Skin epidermis (tissue), 12 donors: ENCODE results near the gene ZNF764.
A peak's percentile ranks its signal among the peaks of the same experiment; 100 is the strongest.
"Not testable (repeated sequence)": the region's sequence is repeated elsewhere in the genome, so short reads cannot be mapped to it uniquely, and the experiment has no call there.

Experiments used
- H3K27ac ChIP-seq, 21 experiments: fragments of 200-600 bp; sonication (generic) in 11 of 21; one replicate each; pipeline ENCODE4 v1.5.0; 2020; ENCODE audit warnings: mild to moderate bottlenecking in 3 of 21, inconsistent platforms in 2 of 21, moderate library complexity in 2 of 21
- H3K4me3 ChIP-seq, 7 experiments: fragments of 200-600 bp; sonication (generic) in 2 of 7; one replicate each; pipeline ENCODE4 v1.5.0; 2020; ENCODE audit warnings: inconsistent platforms in 2 of 7, mild to moderate bottlenecking in 2 of 7, moderate library complexity in 1 of 7

Gene ZNF764

DNA sequence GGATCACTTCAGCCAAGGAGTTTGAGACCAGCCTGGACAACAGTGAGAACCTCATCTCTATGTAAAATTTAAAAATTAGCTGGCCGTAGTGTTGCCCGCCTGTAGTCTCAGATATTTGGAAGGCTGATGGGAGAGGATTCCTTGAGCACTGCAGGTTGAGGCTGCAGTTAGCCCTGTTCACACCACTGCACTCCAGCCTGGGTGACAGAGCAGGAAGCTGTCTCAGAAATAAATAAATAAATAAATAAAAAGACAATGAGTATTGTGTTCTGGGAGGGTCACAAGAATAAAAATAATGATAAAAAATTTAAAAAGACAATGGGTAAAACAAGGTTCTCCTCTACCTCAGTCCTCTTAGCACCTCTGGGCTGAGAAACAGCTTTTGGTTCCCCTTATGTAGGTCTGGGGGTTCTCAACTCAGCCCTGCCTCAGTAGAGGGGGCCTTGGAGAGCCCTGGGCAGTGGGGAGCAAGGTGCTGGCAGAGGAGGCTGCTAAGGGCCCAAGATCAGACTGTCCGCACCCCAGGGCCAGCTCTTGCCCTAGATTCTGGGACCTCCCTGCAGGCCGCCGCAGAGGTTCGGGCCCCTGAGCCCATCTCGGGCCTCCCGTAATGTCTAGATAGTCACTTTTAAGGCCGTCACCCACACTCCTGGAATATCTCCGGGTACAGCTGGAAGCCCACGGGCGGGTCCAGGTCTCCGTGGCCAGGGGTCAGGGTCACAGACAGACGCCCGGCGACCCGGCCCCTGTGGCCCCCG, 3.4 kb downstream of the ZNF764 start:
- Histone ChIP-seq H3K27ac (no peak overlapping the region), H3K4me3 (no peak overlapping the region)

DNA sequence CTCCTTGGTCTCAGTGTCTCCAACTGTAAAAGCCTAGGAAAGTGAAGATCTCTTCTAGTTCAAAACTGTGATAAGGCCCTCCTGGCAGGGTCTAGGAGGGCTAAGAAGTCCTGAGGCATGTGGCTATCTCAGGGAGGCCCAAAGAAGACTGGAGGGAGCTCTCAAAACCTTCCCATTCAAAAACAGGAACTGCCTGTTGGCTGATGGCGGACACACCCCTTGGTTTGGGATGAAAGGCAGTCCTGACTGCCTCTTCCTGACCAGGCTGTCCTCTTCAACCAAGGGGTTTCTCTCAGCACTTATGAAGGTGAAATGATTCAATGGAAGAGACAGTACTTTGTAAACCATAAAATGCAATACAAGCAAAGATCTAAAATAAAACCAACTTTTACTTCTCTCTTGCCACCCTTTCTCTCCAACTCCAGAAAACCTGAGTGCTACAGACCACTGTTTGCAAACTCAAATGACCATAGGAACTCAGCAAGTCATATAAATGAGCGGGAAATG, 4.7 kb downstream of the ZNF764 start:
- peak overlapping the region in 7 of 21 experiments; percentile 10 to 82 (median 47) for H3K27ac ChIP-seq

DNA sequence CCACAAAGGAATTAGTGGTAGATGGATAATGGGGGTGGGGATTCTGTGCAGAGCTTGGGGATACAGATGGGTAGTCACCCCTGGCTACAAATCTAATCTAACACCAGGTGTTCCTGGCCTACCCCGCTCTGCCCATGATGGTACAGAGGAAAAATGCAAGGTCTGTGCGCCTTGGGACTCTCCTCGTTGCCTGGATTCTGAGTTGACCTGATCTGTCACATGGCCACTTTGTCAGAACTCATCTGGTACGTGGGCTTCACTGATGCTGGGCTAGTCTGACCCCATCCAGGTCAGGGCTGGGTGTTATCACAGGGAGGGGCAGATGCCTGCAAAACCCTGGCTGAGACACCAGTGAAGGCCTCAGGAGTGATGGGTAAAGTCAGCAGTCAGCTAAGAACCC, 5.2 kb downstream of the ZNF764 start:
- Histone ChIP-seq H3K4me3 (no peak overlapping the region), H3K27ac (peak overlapping the region in 8 of 21 experiments; percentile 10 to 82 (median 47))

More for the DNA sequence above, 4.7 kb downstream of the ZNF764 start:
- H3K4me3 ChIP-seq: no peak overlapping the region

DNA sequence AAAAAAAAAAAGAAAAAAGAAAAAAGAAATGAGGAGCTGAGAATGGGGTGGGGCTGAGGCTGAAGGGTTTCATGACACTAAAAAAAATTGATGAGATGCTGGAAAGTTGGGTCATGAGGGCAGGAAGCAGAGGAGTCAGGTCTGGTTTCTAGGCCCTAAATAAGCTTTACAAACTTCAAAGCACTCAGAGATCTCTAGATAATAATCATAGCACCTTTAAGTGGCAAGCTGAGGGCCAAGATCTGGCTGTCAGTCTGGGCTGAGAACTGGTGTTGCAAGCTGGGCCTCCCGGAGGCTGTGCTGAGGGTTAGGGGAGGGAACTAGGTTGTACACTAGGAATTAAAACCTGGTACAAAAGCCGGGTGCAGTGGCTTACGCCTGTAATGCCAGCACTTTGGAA, 6.4 kb downstream of the ZNF764 start:
- H3K27ac ChIP-seq: peak overlapping the region in 9 of 21 experiments; percentile 10 to 82 (median 47)
- no peak overlapping the region for H3K4me3 ChIP-seq

DNA sequence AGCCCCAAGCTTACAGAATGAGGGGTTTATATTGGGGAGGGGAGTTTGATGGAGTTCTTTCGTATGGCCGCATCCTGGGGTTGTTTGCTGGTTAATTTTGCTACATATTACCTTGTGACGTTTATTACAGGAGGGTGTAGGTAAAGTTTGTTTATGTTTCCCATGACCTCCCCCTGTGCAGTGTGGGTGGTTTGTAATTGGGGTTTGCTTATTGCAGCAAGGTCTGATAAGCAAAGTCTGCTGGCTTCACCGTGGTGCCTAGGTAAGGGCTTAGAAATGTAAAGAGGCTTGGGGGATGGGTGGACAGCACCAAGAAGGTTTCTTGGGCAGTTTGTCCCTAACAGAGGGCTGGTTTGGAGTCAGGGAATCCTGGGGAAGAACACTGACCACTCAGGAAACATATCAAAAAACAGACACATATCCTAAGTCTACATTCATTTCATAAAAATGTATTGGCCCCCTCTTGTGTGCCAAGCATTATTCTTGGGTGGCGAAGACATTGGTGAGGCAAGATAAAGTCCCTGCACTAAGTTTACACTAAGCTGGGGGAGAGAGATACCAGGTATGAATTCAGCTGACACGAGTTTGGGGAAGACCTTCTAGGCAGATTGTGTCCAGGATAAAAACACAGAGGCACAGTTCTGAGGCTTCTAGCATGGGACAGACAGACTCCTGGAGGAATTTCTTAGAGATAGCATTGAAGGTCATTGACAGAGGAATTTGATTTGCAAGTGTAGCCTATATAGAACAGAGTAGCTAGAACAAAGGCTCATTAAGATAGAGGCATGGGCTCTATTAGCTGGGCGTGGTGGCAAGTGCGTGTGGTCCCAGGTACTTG, 9.5 kb downstream of the ZNF764 start:
- Histone ChIP-seq H3K27ac (no peak overlapping the region), H3K4me3 (no peak overlapping the region)

DNA sequence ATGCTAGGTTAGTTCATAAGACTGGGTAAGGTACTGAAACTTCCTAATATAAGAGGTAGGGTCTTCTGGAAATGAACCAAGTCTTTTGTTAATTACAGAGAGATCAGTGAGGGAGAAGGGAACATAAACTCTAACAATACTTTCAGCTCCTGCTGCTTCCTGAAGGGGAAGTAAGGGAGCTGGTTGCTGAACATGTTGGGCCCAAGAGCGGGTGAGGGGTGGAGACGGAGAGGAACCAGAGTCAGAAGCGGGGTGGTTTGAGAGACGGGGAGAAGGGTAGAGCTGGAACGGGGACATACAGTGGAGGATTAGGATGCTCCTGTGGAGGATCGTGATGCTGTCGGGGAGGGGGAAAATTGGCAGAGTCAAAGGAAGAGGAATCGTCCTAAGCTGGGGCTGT, 12.1 kb downstream of the ZNF764 start:
- Histone ChIP-seq H3K27ac (peak overlapping the region in 1 of 21 experiments; percentile 4), H3K4me3 (no peak overlapping the region)

DNA sequence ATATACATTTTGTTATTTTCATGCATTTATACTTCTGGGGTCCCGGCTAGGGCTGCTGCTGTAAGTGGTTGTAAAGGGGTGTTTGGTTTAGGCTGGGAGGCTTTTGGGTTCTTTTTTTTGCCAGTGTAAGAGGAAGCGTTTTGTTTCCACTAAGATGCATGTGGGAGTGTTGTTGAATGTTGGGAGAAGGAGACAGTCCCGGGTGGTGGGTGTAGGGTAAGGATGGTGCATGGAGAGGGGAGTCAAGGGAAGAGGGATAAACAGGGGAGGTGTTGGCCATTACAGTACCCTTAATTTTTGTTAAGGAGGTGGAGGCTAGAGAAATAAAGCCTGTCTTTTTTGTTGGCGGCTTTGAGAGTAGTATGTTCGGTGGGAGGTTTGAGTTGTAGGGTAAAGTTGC, 15.1 kb downstream of the ZNF764 start:
- Histone ChIP-seq H3K4me3 (no peak overlapping the region), H3K27ac (no peak overlapping the region)

DNA sequence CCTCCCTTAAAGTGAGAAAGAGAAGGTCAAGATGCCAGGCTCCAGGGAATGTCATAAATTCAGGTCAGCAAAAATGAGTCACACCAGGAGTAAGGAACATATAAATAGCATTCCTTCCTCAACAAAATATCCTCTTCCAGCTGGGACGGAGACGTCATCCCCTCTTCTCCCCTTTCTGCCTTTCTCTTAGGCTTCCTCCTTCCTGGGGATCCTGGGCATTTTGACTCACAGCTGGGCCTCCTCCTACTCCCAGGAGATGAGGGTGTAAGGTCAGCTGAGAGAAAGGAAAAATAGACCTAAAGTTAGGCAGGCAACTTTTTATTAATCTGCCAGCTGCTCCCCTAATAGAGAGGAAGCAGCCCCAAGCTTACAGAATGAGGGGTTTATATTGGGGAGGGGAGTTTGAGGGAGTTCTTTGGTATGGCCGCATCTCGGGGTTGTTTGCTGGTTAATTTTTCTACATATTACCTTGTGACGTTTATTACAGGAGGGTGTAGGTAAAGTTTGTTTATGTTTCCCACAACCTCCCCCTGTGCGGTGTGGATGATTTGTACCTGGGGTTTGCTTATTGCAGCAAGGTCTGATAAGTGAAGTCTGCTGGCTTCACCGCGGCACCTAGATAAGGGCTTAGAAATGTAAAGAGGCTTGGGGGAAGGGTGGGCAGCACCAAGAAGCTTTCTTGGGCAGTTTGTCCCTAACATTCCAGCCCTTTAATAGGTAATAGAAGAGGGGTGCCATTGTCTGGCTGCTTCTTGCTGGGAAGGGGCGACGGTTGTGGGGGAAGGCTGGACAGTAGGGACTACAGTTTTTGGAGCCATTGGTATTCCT, 16.5 kb downstream of the ZNF764 start:
- H3K27ac ChIP-seq: no peak overlapping the region
- H3K4me3 ChIP-seq: no peak overlapping the region

DNA sequence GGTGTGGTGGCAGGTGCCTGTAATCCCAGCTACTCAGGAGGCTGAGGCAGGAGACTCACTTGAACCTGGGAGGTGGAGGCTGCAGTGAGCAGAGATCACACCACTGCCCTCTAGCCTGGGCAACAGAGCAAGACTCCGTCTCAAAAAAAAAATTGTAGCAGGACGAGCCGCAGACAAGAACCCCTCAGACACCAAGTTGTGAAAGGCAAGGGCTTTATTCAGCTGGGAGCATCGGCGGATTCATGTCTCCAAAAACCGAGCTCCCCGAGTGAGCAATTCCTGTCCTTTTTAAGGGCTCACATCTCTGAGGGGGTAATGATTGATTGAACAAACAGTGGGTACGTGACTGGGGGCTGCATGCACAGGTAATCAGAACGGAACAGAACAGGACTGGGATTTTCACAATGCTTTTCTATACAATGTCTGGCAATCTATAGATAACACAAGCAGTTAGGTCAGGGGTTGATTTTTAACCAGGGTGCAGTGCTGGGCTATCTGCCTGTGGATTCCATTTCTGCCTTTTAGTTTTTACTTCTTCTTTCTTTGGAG, 17.2 kb downstream of the ZNF764 start:
- not testable (repeated sequence) for H3K4me3 ChIP-seq, H3K27ac ChIP-seq

DNA sequence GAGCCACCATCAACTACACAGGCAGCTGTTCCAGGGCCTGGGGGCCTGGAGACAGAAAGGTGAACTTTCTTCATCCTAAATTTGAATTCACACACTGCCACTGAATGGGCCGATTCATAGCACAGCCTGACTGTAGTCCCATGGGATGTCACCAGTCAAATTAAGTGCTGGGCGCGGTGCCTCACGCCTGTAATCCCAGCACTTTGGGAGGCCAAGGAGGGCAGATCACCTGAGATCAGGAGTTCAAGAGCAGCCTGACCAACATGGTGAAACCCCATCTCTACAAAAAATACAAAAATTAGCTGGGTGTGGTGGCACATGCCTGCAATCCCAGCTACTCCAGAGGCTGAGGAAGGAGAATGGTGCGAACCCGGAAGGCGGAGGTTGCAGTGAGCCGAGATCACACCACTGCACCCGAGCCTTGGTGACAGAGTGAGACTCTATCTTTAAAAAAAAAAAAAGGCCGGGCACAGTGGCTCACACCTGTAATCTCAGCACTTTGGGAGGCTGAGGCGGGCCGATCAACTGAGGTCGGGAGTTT, 18.1 kb downstream of the ZNF764 start:
- not testable (repeated sequence) for H3K4me3 ChIP-seq, H3K27ac ChIP-seq

DNA sequence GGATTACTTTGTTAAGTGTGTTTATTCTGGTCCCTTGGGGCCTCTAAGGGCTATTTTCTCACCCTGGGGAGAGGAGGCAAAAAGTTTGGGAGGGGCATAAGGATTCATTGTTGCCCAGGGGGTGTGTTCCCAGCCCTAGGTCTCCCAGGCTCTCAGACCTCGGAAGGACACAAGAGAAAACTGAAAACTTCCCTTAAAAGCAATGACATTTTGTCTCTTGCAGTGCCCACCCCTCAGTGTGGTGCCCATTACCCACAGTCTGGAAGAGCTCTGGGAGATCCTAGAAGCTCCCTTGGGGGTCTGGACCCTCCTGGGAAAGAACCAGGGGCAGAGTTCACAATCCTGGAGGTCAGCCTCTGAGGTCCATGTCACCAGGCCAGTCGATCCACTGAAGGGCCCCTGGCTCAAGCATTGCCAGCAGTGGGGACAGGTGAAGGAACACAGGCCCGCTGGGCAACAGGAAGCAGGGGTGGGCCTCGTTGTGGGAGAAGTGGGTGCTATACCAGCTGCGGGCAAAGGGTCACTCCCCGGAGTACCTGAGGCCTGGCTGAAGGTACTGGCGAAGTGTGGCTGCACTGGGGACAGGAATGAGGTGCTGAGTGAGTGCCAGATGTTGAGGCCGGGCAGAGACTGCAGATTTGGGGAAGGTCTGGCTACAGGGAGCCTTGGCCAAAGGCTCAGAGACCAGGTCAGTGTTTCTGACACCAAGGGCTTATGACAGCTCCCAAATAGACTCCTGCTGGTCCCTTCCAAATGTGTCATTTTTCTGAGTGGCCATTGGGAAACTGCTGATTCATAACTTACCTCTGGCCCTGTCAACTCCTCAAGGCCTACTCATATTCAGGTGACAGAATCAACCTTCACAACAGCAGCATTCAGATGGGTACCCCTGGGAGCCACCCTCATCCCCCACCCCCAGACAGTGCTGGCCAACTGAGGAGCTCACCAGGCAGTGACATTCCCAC, 18.9 kb downstream of the ZNF764 start:
- H3K27ac ChIP-seq: no peak overlapping the region
- H3K4me3 ChIP-seq: no peak overlapping the region

DNA sequence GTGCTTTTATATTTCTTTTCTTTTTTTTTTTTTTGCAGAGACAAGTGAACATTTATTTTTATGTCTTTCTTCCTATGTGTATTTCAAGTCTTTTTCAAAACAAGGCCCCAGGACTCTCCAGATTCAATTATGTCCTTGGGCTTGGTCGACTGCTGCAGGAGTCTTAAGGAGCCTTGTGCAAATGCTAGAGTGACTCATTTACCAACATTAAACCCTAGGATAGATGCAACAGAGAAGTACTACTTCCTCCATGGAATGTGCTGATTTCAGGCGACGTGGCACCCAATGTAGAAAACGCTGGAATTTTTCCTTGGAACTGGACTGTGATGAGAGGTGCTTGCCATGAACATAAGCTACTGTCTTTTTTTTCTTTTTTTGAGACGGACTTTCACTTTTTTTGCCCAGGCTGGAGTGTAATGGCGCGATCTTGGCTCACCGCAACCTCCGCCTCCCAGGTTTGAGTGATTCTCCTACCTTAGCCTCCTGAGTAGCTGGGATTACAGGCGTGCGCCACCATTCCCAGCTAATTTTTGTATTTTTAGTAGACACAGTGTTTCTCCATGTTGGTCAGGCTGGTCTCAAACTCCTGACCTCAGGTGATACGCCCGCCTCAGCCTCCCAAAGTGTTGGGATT, 21.7 kb downstream of the ZNF764 start:
- Histone ChIP-seq H3K27ac (peak overlapping the region in 8 of 21 experiments; percentile 89 to 99 (median 97)), H3K4me3 (peak overlapping the region in 2 of 7 experiments; percentile 68 to 83)

DNA sequence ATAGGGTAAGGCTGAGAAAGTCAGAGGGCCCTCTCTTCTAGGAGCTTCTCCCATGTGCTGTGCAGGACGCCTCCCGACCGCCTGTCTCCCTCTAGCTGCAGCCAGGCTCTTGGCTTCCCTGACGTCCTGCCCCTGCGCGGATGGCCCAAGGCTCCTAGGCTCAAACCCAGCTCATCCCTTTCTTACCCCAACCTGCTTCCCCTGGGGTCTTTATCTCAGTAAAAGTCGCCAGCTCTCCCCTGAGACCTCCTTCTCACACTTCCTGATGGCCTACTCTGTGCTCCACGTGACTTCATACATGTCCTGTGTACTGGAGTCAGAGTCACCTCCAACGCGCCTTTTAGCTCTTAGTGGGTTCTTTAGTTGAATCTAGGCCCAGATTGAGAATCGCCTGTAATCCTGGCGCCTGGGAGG, 22.4 kb downstream of the ZNF764 start:
- peak overlapping the region; percentile 82 to 99 (median 96) for H3K27ac ChIP-seq
- H3K4me3 ChIP-seq: peak overlapping the region; percentile 52 to 83 (median 70)

DNA sequence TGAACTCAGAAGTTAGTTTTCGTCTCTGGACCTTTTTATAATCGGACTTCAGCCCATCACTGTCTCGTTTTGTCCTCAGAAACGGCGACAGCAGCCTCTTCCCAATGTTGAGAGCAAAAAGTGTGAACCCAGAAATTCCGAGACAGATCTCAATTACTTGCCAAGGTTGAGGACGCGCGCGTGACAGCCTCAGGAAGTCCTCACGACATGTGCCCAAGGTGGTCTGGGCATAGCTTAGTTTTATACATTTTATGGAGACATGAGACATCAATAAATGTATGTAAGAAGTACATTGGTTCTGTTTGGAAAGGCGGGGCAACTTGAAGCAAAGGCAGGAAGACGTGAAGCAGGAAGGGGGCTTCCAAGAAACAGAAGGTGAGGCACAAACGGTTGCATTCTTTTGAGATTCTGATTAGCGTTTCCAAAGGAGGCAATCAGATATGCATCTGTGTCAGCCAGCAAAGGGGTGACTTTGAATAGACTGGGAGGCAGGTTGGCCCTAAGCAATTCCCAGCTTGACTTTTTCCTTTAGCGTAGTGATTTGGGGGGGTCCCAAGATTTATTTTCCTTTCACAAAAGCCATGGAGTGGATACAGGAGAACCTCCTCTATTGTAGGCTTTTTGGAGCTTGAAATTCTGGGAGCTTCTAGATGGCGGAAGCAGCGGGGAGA, 22.9 kb downstream of the ZNF764 start:
- Histone ChIP-seq H3K27ac (peak overlapping the region; percentile 82 to 99 (median 96)), H3K4me3 (peak overlapping the region; percentile 52 to 83 (median 70))

DNA sequence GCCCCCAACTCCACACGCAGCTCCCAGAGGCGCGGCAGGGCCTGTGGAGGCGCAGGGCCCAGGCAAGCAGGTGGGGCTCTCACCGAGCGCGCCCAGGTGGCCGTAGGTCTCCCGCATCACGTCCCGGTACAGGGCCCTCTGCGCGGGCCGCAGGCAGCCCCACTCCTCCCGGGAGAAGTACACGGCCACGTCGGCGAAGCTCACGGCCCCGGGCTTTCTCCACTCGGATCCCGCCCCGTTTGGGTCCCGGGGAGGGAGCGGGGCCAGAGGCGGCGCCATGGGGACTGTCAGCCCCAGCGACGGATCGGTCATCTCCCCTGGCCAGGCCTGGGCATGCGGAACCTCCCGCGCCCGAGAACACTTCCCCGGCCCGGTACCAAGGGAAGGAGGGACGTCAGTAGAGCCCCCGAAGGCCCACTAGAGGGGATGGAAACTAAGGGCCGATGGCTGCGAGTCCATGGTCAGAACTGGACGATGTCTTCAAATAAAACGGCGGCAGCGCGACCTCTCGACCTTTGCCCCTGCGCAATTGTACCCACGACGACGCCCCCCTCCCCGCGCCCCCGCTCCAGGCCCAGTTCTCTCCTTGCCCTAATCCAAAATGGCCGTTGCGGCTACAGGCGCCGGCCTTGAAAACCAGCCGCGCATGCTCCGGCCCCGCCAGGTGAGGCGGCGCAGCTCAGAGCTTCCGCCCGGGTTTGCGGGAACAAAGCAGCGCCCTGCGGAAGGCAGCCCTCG, 23.6 kb downstream of the ZNF764 start, which contains the start of gene ZNF747:
Gene ZNF747 (minus strand): TSS at position 491 of the 738 bp plus-strand sequence. CDS start 179 bp downstream, at position 312.
- Histone ChIP-seq H3K4me3 (peak within 1 kb of the TSS; percentile 52 to 83 (median 70)), H3K27ac (peak within 1 kb of the TSS; percentile 82 to 99 (median 96))

DNA sequence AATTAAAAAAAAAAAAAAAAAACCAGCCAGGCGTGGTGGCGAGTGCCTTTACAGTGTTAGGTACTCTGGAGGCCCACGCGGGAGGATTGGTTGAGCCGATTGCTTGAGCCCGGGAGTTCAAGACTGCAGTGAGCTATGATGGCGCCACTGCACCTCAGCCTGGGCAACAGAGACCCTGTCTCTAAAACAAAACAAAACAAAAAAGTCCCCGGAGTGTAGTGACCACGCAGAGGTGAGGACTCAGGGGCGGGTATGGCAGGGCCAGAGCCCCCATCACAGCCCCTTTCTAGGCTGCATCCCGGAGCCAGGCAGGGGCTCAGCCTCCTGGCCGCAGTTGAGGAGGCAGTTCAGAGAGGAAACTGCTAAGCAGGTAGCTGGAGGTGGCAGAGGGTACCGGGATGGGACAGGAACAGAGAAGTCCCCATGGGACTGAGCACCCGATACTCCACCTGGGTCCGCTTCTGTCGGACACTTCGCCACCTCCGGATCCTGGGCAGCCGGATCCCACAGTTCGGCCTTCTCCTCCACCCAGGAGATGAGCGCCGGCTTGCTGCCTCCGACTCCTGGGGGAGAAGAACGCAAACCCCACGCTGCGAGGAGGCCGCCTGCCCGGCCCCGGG, 24.3 kb downstream of the ZNF764 start:
- Histone ChIP-seq H3K27ac (peak overlapping the region; percentile 82 to 99 (median 96)), H3K4me3 (peak overlapping the region; percentile 52 to 83 (median 70))
